Activated naive CD4-positive, alpha-beta T cell treated with Interleukin-2 at 50 U/mL for 16 hours (primary cell): ENCODE data around the gene SNX27.
"Not testable (repeated sequence)": the region's sequence is repeated elsewhere in the genome, so short reads cannot be mapped to it uniquely, and the experiment has no call there.

Experiments
- DNase-seq: peaks from one replicate; pipeline ENCODE4 v3.0.0-alpha.2; 2020

SNX27 gene

DNA sequence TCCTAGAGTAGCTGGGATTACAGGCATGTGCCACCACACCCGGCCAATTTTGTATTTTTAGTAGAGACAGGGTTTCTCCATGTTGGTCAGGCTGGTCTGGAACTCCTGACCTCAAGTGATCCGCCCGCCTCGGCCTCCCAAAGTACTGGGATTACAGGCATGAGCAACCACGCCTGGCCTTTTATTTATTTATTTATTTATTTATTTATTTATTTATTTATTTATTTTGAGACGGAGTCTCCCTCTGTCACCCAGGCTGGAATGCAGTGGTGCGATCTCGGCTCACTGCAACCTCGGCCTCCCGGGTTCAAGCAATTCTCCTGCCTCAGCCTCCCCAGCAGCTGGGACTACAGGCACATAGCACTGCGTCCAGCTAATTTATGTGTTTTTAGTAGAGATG, 31.2 kb downstream of the SNX27 start:
- DNase-seq, result not testable (repeated sequence)

DNA sequence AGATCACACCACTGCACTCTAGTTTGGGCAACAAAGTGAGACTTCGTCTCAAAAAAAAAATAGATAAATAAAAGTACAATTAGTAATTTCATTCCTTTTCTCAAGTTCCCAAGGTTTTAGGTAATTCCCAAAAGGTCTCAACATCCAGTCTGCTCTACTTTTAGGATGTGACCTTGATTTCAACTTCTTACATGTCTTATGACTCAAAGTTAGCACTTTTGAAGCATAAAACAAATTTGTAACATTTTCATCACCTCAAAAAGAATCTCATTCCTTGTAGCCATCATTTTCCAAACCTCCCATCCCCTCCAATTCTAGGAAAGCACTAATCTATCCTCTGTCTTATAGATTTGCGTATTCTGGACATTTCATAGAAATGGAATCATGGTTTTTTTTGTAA, 32.2 kb downstream of the SNX27 start:
- DNase-seq, result no peak

- no peak for DNase-seq
Measured at GRCh38 chr1:151653397-151653796, 41.5 kb downstream of the SNX27 start.

DNA sequence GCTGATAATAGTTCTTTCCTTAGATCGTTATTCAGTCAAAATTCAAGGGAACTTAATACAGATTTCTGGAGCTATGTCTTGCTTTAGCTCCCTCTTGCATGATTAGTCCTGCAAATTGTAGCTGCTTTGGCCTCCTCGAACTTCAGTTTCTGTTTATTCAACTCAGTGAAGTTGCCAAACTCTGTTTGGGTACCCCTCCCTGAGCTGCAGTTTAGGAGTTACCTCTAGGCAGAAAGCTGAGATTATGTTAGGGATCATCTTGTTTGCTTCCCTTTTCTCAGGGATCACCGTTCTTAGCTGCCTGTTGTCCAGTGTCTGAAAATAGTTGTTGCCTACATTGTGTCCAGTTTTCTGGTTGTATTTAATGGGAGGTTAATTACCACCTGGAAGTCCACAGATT, 43.5 kb downstream of the SNX27 start:
- DNase-seq, result no peak

DNA sequence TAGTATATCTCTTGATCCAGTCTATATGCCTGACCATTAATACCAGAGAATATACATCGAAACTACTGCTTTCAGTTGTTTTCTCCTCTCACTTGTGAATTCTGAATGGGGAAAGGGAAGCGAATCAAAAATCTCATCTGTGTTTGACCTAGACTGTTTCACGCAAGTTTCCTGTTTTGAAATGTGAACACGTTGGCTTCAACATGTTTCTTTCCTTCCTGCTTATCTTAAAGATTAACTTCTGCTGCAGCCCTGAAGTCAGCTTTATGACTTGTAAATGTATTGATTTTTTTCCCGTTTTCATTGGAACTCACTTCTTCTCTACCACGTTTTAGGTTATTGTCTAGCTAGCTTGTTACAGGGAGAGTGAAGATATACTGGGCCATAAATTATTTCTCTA, 49.9 kb downstream of the SNX27 start:
- DNase-seq, result no peak

- no peak for DNase-seq
Measured at GRCh38 chr1:151668090-151668489, 56.2 kb downstream of the SNX27 start.

DNA sequence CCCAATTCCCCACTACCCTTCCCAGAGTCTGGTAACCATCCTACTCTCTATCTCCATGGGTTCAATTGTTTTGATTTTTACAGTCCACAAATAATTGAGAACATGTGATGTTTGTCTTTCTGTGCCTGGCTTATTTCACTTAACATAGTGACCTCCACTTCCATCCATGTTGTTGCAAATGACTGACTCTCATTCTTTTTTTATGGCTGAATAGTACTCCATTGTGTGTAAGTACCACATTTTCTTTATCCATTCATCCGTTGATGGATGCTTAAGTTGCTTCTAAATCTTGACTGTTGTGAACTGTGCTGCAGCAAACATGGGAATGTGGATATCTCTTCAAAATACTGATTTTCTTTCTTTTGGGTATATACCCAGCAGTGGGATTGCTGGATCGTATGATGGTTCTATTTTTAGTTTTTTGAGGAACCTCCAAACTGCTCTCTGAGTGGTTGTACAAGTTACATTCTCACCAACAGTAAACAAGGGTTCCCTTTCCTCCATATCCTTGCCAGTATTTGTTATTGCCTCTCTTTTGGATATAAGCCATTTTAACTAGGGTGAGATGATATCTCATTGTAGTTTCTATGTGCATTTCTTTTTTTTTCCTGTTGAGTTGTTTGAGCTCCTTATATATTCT, 58.3 kb downstream of the SNX27 start:
- DNase-seq, result not testable (repeated sequence)

- DNase-seq, result no peak
Measured at GRCh38 chr1:151673407-151673806, 61.6 kb downstream of the SNX27 start.

DNA sequence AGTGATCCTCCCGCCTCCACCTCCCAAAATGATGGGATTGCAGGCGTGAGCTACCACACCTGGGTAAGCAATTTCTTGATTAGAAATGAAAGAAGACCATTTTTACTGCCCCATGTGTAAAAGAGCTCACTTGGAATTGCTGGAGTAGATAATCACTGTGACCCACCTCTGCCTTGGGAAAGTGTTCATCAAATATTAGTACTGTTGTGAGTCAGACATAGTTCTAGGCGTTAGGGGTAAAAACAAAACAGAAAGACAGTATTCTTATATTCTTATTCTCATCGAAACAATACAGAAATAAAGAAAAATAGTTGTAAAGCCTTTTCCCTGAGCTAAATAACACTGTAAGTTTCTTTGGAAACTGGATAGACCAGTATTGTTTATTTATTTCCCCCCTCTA, 68.5 kb downstream of the SNX27 start:
- DNase-seq, result no peak

DNA sequence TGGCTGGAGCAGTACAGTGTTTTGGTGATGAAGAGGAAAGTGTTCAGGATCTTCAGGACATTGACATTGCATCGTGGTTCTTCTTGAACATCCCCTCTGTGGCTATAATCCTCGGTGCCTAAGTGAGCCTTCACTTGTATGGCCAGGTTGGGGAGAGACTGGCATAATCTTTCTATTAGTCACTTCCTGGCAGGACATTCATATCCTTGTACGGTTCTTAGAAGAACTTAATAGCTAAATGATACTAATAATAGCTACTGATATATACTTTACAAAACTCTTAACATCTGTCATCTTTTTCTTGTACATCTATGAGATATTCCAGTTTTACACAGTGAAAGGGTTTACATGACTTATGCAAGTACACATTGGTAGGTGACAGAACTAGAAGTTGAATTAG, 69.0 kb downstream of the SNX27 start:
- no peak for DNase-seq

- DNase-seq, result no peak
Measured at GRCh38 chr1:151681923-151682322, 70.1 kb downstream of the SNX27 start.

DNA sequence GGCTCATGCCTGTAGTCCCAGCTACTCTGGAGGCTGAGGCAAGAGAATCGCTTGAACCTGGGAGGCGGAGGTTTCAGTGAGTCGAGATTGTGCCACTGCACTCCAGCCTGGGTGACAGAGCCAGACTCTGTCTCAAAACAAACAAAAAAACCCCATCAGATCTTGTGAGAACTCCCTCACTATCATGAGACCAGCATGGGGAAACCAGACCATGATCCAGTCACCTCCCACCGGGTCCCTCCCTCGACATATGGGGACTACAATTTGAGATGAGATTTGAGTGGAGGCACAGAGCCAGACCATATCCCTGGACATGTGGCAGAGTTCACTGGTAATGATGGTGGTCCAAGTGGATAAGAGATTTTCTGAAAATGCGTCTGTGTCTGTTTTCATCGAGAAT, 71.1 kb downstream of the SNX27 start:
- DNase-seq, result not testable (repeated sequence)

DNA sequence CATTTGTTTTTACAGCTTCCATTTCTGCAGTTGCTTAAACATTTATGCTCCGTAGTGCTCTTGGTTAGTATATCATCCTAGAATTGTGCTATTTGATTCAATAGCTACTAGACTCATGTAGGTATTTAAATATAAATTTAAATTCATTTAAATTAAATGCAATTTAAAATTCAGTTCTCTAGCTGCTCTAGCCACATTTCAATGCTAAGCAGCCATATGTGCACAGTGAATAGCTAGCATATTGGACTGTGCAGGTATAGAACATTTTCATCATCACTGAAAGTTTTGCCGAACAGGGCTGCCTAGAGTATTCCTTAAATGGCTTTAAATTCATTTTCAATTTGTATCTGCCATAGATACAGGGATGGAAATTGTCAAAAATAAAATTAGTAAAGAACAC, 72.3 kb downstream of the SNX27 start:
- no peak for DNase-seq

DNA sequence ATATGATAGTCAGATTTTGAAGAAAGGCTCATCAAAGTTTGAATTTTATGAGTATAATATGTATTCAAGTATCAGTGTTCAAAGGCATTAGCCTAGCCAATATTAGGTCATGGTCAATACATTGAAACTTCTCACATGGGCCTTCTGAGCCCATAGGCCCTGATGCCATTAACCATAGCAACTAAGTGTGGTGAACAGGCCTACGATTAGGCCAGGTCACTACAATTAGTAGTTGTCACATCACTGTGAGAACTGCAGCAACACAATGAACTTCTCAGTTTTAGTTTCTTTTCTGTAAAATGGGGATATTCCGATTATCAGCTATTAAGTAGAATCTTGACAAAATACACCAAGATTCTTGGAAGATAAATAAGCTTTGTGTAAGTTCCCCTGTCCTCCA, 74.7 kb downstream of the SNX27 start:
- no peak for DNase-seq

DNA sequence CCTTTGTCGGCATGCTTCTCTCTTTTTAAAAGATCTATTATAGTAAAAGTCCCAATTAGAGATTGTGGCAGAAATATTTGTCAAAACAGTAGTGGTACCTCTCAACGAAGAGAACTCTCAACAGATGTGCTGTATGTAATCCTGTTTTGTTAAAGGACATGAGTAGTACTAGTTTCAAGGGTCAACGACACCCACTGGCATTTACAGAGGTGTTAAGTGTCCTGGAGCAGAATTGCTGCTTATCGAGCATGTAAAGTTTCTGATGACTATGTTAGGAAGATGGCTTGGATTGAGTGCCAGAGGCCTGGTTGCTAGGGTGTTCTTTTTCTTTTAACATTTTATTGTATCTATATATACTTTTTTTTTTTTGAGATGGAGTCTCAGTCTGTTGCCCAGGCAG, 77.6 kb downstream of the SNX27 start:
- DNase-seq, result no peak

GRCh38 chr1:151692226-151692625, 80.4 kb downstream of the SNX27 start:
- no peak for DNase-seq

GRCh38 chr1:151693057-151693651, 81.3 kb downstream of the SNX27 start:
- DNase-seq, result no peak

GRCh38 chr1:151701515-151701914, 89.7 kb downstream of the SNX27 start:
- no peak for DNase-seq

GRCh38 chr1:151702936-151703335, 91.1 kb downstream of the SNX27 start:
- no peak for DNase-seq

GRCh38 chr1:151703813-151704212, 92.0 kb downstream of the SNX27 start:
- no peak for DNase-seq

DNA sequence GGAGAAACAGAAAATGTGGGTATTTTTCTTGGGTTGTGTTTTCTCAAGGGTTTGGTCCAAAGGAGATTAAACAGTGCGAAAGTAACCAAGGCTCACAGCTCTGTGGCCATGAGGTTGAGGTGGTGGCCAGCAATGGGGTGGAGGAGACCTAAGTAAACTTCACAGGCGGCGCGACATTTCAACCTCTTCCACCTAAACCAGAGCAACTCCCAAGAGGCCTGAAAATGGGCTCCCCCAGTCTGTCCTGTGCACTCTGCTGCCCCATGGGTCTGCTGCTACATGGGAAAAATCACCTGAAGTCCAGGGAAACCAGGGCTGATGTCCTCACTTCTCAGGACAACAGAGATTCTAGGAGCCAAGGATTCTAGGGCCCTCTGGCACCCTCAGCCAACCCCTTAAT, 92.4 kb downstream of the SNX27 start:
- no peak for DNase-seq

DNA sequence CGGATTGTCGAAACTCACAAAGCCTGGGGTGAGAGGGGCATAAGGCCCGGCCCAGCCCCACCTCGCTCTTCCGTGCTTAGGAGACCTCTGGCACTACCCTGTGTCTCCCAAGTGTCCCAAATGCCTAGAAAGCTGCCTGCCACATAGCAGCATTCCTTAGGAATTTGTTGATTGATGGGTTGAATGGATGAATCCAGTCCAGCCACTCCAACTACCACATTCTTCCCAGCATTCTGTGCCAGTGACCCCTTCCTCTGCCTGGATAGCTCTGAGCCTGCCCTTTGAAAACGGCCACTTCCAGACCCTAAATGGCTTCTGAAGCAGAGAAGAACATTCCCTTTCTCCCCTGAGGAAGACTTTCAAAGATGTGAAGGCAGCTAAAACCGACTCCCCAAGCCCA, 93.3 kb downstream of the SNX27 start:
- no peak for DNase-seq

DNA sequence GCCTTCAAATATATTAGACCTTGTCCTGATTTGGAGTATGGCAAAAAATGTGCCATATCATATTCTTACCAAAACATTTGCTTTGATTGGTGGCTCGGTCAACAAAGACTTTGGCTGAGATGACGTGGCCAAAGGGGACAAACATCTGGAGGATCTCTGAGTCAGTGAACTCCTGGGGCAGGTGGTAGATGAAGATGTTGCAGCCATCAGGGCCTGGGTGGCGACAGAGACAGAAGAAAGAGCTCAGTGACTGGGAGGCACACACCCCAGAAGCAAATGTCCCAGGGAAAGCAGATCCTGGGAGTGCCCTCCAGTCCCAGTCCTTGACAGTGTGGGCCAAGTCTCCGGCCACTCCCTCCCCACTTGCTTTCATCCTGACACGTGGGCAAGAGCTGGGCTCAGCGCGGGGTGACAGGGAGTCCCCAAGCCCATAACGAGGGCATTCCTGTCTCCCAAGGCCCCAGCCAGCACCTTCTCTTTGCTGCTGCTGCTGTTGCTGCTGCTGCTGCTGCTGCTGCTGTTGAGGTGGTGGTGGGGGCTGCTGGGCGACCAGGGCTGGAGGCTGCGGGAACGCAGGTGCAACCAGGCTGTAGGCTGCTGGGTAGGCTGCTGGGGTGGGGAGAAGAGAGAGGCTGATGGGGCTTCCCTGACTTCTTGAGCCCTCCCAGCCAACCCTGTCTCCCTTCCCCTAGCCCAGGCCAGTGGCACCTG, 94.1 kb downstream of the SNX27 start:
- no peak for DNase-seq
